Heart left ventricle (tissue), 13 donors: Measurements from ENCODE around the gene PLIN5.

ENCODE experiments used
- CTCF ChIP-seq, 12 donors: fragments of 200-600 bp; sonication (generic) in 4 of 12; IDR thresholded peaks; one replicate each; pipeline versions ENCODE4 v1.5.0 to v1.8.0; 2018 to 2022; ENCODE audit warnings: antibody characterized with exemption in 12 of 12, mild to moderate bottlenecking in 5 of 12
- POLR2A ChIP-seq, 2 donors: fragments of 450-650 bp; IDR thresholded peaks; one replicate each; pipeline ENCODE4 v1.6.1; 2017; ENCODE audit warnings: antibody characterized with exemption in 2 of 2, mild to moderate bottlenecking in 2 of 2, moderate library complexity in 2 of 2
- donor health status: ischemic (EF 13 %, LVEDD 7.1; RV severe dilation, severe dysfunction).
- donor health status: DM: no; HTN: yes; CAD: no.
- donor health status: DM: no; HTN: no; CAD: no.
- donor health status: ischemic (EF 25% LVEDD 6.9; RV normal size, moderate dysfunction).
- donor health status: ischemic (EF 25% LVEDD 5.7; RV mildly dilated, moderate dysfunction).
- donor health status: ischemic (EF 35%, LVEDD 5.7; RV mildly dilated, moderate dysfunction).
- donor health status: nonischemic (EF 11% LVEDD 7.7; RV severe dilation, severe dysfunction).
- donor health status: DM: yes; HTN: yes; CAD: no.
- donor health status: PGD.
- donor health status: ischemic (EF 29% LVEDD 5.4; RV normal size, mild dysfunction).
- donor health status: nonischemic (EF 23%, LVEDD 6.1; RV moderate dilation, normal function).

DNA sequence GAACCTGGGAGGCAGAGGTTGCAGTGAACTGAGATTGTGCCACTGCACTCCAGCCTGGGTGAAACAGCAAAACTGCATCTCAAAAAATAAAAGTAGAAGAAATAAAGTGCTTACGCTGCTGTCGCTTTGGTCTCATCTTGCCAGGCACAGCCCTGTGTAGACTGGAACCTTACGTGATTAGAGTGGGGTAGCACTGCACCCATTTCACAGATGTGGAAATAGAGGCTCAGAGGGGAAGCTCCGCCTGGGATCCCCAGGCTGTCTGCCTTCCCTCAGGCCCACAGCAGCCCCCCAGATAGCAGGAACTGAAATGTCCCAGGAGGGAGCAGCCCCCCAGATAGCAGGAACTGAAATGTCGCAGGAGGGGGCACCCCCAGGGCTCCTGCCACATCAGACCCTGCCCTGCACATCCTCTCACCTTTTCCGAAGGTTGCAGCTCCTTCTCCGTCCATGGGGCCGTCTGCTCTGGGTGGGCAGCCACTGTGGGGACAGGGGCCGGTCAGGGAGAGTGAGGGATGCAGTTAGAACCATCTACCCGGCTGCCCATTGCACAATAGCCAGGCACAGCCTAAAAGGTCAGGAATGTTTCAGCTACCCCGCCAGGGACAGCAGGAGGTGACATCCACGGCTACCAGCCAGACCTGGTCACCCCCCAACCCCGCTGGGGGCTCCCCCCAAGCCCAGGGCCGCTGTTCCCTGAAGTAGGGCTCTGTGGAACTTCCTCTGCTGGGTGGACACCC lies 18.7 kb downstream of the PLIN5 start:
- TF ChIP-seq POLR2A (IDR thresholded peaks at IDR 0.05) (no peak), CTCF (IDR thresholded peaks at IDR 0.05) (no peak)
